GM12865 (cell line): Measurements from ENCODE around the gene C6orf132.
"Not testable (repeated sequence)": the region's sequence is repeated elsewhere in the genome, so short reads cannot be mapped to it uniquely, and the experiment has no call there.

Source experiments
- DNase-seq: peaks from one replicate; pipeline ENCODE4 v3.0.0; 2010; ENCODE audit warnings: low read depth
- H3K4me3 ChIP-seq: 2 replicates; pipeline ENCODE4 v1.5.1; 2011; ENCODE audit warnings: mild to moderate bottlenecking, low read depth, low read length, control low read depth
- CTCF ChIP-seq: IDR thresholded peaks from 2 replicates; pipeline ENCODE4 v1.5.1; 2011; ENCODE audit warnings: low read length, control low read depth, low read depth, inconsistent platforms; ENCODE audit not compliant: insufficient read depth; ENCODE audit errors: missing control alignments

Gene C6orf132

GRCh38 chr6:42154461-42155209 lies 12.2 kb upstream of the C6orf132 start:
- no peak for TF ChIP-seq CTCF
- DNase-seq, result no peak

GRCh38 chr6:42153921-42154320 lies 11.5 kb upstream of the C6orf132 start:
- no peak overlapping the region for H3K4me3 ChIP-seq
- no peak for TF ChIP-seq CTCF
- no peak for DNase-seq

More at GRCh38 chr6:42154461-42155209, 12.2 kb upstream of the C6orf132 start:
- H3K4me3 ChIP-seq, result no peak overlapping the region

GRCh38 chr6:42152528-42153213 lies 10.3 kb upstream of the C6orf132 start:
- H3K4me3 ChIP-seq, DNase-seq: not testable (repeated sequence)

- no peak overlapping the region for H3K4me3 ChIP-seq
- TF ChIP-seq CTCF, result no peak
- no peak for DNase-seq
Observed at GRCh38 chr6:42152024-42152423, 9.6 kb upstream of the C6orf132 start.

- TF ChIP-seq CTCF, result no peak
- H3K4me3 ChIP-seq, result no peak overlapping the region
- no peak for DNase-seq
Observed at GRCh38 chr6:42150254-42150653, 7.8 kb upstream of the C6orf132 start.

GRCh38 chr6:42148058-42148457 lies 5.6 kb upstream of the C6orf132 start:
- no peak overlapping the region for H3K4me3 ChIP-seq
- no peak for DNase-seq
- no peak for TF ChIP-seq CTCF

- TF ChIP-seq CTCF, result no peak
- DNase-seq, result no peak
- no peak overlapping the region for H3K4me3 ChIP-seq
Observed at GRCh38 chr6:42147138-42147562, 4.7 kb upstream of the C6orf132 start.
